Gastroesophageal sphincter (tissue), 4 donors: ENCODE measurements around the gene TRIM2. TPM values are rescaled to one million over a fixed set of nuclear protein-coding genes. Genes with fewer than 3 reads are reported as not detected.

Source experiments
- ATAC-seq: fragments of 150-250 bp; one replicate; pipeline ENCODE4 v1.9.1; 2016; ENCODE audit warnings: mild to moderate bottlenecking, moderate library complexity
- H3K27ac ChIP-seq, 4 donors: fragments of 200-600 bp; sonication (generic) in 3 of 4; 1 replicate in 3 of 4; 2 replicates in 1 of 4; pipeline ENCODE4 v1.5.1; 2016 to 2019
- H3K27me3 ChIP-seq: fragments of 200-600 bp; sonication (generic); one replicate; pipeline ENCODE4 v1.5.1; 2019
- H3K36me3 ChIP-seq, 2 donors: fragments of 200-600 bp; sonication (generic); one replicate each; pipeline ENCODE4 v1.5.1; 2019; ENCODE audit warnings: control low read depth in 1 of 2
- H3K4me1 ChIP-seq, 3 donors: fragments of 200-600 bp; sonication (generic); 1 replicate in 2 of 3; 2 replicates in 1 of 3; pipeline ENCODE4 v1.5.1; 2016 to 2019; ENCODE audit warnings: control low read depth in 2 of 3
- H3K4me3 ChIP-seq, 2 donors: fragments of 200-600 bp; sonication (generic); one replicate each; pipeline ENCODE4 v1.5.1; 2019; ENCODE audit warnings: mild to moderate bottlenecking in 1 of 2, moderate library complexity in 1 of 2
- H3K9me3 ChIP-seq, 3 donors: fragments of 200-600 bp; sonication (generic); one replicate each; pipeline ENCODE4 v1.5.1; 2017 to 2019; ENCODE audit warnings: control low read depth in 2 of 3
- CTCF ChIP-seq, 4 experiments: fragments of 200-600 bp in 2 of 4; fragments of 450-650 bp in 2 of 4; sonication (generic) in 1 of 4; IDR thresholded peaks; one replicate each; pipeline ENCODE4 v1.5.1; 2017 to 2019; ENCODE audit warnings: antibody characterized with exemption in 4 of 4, mild to moderate bottlenecking in 2 of 4, moderate library complexity in 2 of 4
- EP300 ChIP-seq: sonication (generic); formaldehyde crosslinking; IDR thresholded peaks from one replicate; pipeline ENCODE4 v1.6.1; 2017; ENCODE audit warnings: antibody characterized with exemption, mild to moderate bottlenecking
- POLR2A ChIP-seq, 2 donors: fragments of 450-650 bp; IDR thresholded peaks; one replicate each; pipeline ENCODE4 v1.6.1; 2017; ENCODE audit warnings: antibody characterized with exemption in 2 of 2, mild to moderate bottlenecking in 2 of 2, moderate library complexity in 1 of 2
- POLR2AphosphoS5 ChIP-seq: sonication (generic); formaldehyde crosslinking; IDR thresholded peaks from one replicate; pipeline ENCODE4 v1.6.1; 2017; ENCODE audit warnings: antibody characterized with exemption
- WGBS, 2 donors: methylation state at CpG; one replicate each; pipeline ENCODE4 v1.1.5; 2018; ENCODE audit warnings: low coverage in 1 of 2; 5-methylcytosine and 5-hydroxymethylcytosine counted together
- total RNA-seq, 4 donors: library from RNA; depleted of rRNA; stranded (reverse); fragments of >200 nt; gene quantifications; one replicate each; pipeline ENCODE4 v1.1.0, GENCODE V29; 2016

TRIM2 gene
- total RNA-seq, 4 donors from 2014 or later: 31.2 to 59.2 (median 44.4) TPM

- H3K4me3 ChIP-seq: no peak overlapping the region
- H3K9me3 ChIP-seq: no peaks in the 10 kb centered on the region
- peaks cover 0 to 28% of the 10 kb centered on the region in 2 donors for H3K36me3 ChIP-seq
- H3K4me1 ChIP-seq: peaks cover 0 to 15% (median 0%) of the 10 kb centered on the region in 3 donors
- no peak for ATAC-seq
- H3K27me3 ChIP-seq: no peaks in the 10 kb centered on the region
- 60 to 83% methylated on average over 1 of the region's 1 CpG for whole genome bisulfite sequencing, 2 donors
- no peak overlapping the region for H3K27ac ChIP-seq
- TF ChIP-seq CTCF (IDR thresholded peaks at IDR 0.05): no peak
- TF ChIP-seq EP300: no peak
- TF ChIP-seq POLR2AphosphoS5: no peak
- TF ChIP-seq POLR2A (IDR thresholded peaks at IDR 0.05): no peak
These were observed 110.7 kb downstream of the TRIM2 start for GRCh38 chr4:153314915-153315314.

- peak; percentile 60 for ATAC-seq
- no peaks in the 10 kb centered on the region for H3K9me3 ChIP-seq
- no peak for TF ChIP-seq POLR2AphosphoS5
- peak; percentile 60 to 79 (median 71) for TF ChIP-seq CTCF (IDR thresholded peaks at IDR 0.05)
- no peak overlapping the region for H3K27ac ChIP-seq
- H3K27me3 ChIP-seq: no peaks in the 10 kb centered on the region
- H3K4me3 ChIP-seq: no peak overlapping the region
- peaks cover 0 to 9% (median 0%) of the 10 kb centered on the region in 3 donors for H3K4me1 ChIP-seq
- peaks cover 0 to 66% of the 10 kb centered on the region in 2 donors for H3K36me3 ChIP-seq
- 51 to 52% methylated on average over 2 of the region's 2 CpGs for WGBS, 2 donors
These were observed 114.6 kb downstream of the TRIM2 start for GRCh38 chr4:153318696-153319320.

GRCh38 chr4:153322791-153323190 is 118.5 kb downstream of the TRIM2 start:
- peaks cover 0 to 9% (median 0%) of the 10 kb centered on the region in 3 donors for H3K4me1 ChIP-seq
- WGBS, 2 donors: 70 to 81% methylated on average over 4 to 6 of the region's 6 CpGs
- no peak for TF ChIP-seq POLR2AphosphoS5
- no peak for TF ChIP-seq CTCF (IDR thresholded peaks at IDR 0.05)
- no peak for TF ChIP-seq EP300
- TF ChIP-seq POLR2A (IDR thresholded peaks at IDR 0.05): no peak
- no peaks in the 10 kb centered on the region for H3K27me3 ChIP-seq
- no peaks in the 10 kb centered on the region for H3K9me3 ChIP-seq
- no peak overlapping the region for H3K27ac ChIP-seq
- no peak for ATAC-seq
- H3K36me3 ChIP-seq: peaks cover 0 to 73% of the 10 kb centered on the region in 2 donors
- no peak overlapping the region for H3K4me3 ChIP-seq

- Histone ChIP-seq H3K4me1 (no peaks in the 10 kb centered on the region), H3K9me3 (no peaks in the 10 kb centered on the region), H3K27ac (no peak overlapping the region), H3K36me3 (peaks cover 0 to 75% of the 10 kb centered on the region in 2 donors), H3K27me3 (no peaks in the 10 kb centered on the region), H3K4me3 (no peak overlapping the region)
- no peak for TF ChIP-seq EP300
- TF ChIP-seq POLR2A (IDR thresholded peaks at IDR 0.05): no peak
- no peak for TF ChIP-seq POLR2AphosphoS5
- TF ChIP-seq CTCF (IDR thresholded peaks at IDR 0.05): no peak
- ATAC-seq: no peak
- 91 to 97% methylated on average over 3 of the region's 3 CpGs for WGBS, 2 donors
These were observed 119.8 kb downstream of the TRIM2 start for GRCh38 chr4:153324046-153324445.

- H3K4me3 ChIP-seq: no peak overlapping the region
- no peak overlapping the region for H3K27ac ChIP-seq
- no peak for ATAC-seq
- 92% methylated on average over 2 of the region's 2 CpGs; no CpG with 5 or more reads in 1 of the 2 donors for WGBS, 2 donors
- peaks cover 0 to 74% of the 10 kb centered on the region in 2 donors for H3K36me3 ChIP-seq
- H3K27me3 ChIP-seq: no peaks in the 10 kb centered on the region
- H3K4me1 ChIP-seq: no peaks in the 10 kb centered on the region
- TF ChIP-seq POLR2AphosphoS5: no peak
- TF ChIP-seq CTCF (IDR thresholded peaks at IDR 0.05): no peak
- TF ChIP-seq EP300: no peak
- no peaks in the 10 kb centered on the region for H3K9me3 ChIP-seq
These were observed 121.3 kb downstream of the TRIM2 start for GRCh38 chr4:153325558-153325957.
